H1 (cell line): ENCODE results near the gene OGFR. TPM values are rescaled to one million over a fixed set of nuclear protein-coding genes. Genes with fewer than 3 reads are reported as not detected.
A peak's percentile ranks its signal among the peaks of the same experiment; 100 is the strongest.

Experiments used
- CHD2 ChIP-seq: IDR thresholded peaks from 2 replicates; pipeline ENCODE4 v1.6.1; 2012; ENCODE audit warnings: low read length, improper control_type of control experiment
- E2F6 ChIP-seq: IDR thresholded peaks from 2 replicates; pipeline ENCODE4 v1.6.1; 2012; ENCODE audit warnings: inconsistent platforms
- GABPA ChIP-seq: IDR thresholded peaks from 2 replicates; pipeline ENCODE4 v1.6.1; 2011; ENCODE audit warnings: mild to moderate bottlenecking, low read length, moderate library complexity, borderline replicate concordance; ENCODE audit not compliant: insufficient read depth
- GTF2F1 ChIP-seq: IDR thresholded peaks from 2 replicates; pipeline ENCODE4 v1.6.1; 2012; ENCODE audit warnings: low read depth, low read length, improper control_type of control experiment, borderline replicate concordance
- POLR2A ChIP-seq, 2 experiments: IDR thresholded peaks; 1 replicate in 1 of 2; 2 replicates in 1 of 2; pipeline ENCODE4 v1.6.1; 2011; ENCODE audit warnings: low read depth in 2 of 2, low read length in 2 of 2, mild to moderate bottlenecking in 2 of 2; ENCODE audit errors: control extremely low read depth in 1 of 2
- RAD21 ChIP-seq, 2 experiments: IDR thresholded peaks in 1 of 2; conservative IDR thresholded peaks in 1 of 2; 2 replicates each; pipeline ENCODE4 v1.6.1; 2011; ENCODE audit warnings: low read depth in 2 of 2, low read length in 2 of 2, improper control_type of control experiment in 1 of 2, inconsistent platforms in 1 of 2, mild to moderate bottlenecking in 1 of 2, moderate library complexity in 1 of 2
- SP1 ChIP-seq: IDR thresholded peaks from 2 replicates; pipeline ENCODE4 v1.6.1; 2011; ENCODE audit warnings: low read depth, low read length
- TBP ChIP-seq: IDR thresholded peaks from 2 replicates; pipeline ENCODE4 v1.6.1; 2011; ENCODE audit warnings: low read depth, low read length, improper control_type of control experiment
- TCF12 ChIP-seq: IDR thresholded peaks from 2 replicates; pipeline ENCODE4 v1.6.1; 2011; ENCODE audit warnings: low read depth, mild to moderate bottlenecking, low read length
- YY1 ChIP-seq: IDR thresholded peaks from 2 replicates; pipeline ENCODE4 v1.6.1; 2011; ENCODE audit warnings: low read depth, mild to moderate bottlenecking, low read length
- polyA plus RNA-seq, 7 experiments: library from polyadenylated mRNA; depleted of rRNA in 3 of 7; stranded (reverse) in 5 of 7; unstranded in 2 of 7; fragments of >200 nt in 5 of 7; fragments of 200-250 nt in 2 of 7; gene quantifications; 1 replicate in 5 of 7; 2 replicates in 1 of 7; 4 replicates in 1 of 7; pipeline versions ENCODE4 v1.2.1 to v1.2.3, GENCODE V29; 2011 to 2013; ENCODE audit warnings: missing spikeins in 2 of 7, mixed read lengths in 2 of 7
- total RNA-seq: library from RNA; stranded (reverse); fragmentation: NEBNext Ultra II Directional; extraction: Animal tissue kit (Norgen Biotek cat#: 25700); gene quantifications from 2 replicates; pipeline ENCODE4 v1.2.1, GENCODE V29; 2021

OGFR gene
- total and polyA plus RNA-seq, 2 of the 8 experiments (the other 6 are each of a cell fraction or from before 2014, with no cell fraction given): 13.9 to 25.1 TPM

- TF ChIP-seq GABPA (peak; percentile 76; the same call in 1 of the 2 replicates), YY1 (peak; percentile 53), POLR2A (IDR thresholded peaks at IDR 0.05; ENCODE audit: control extremely low read depth in 1 of 2, low read depth in 2 of 2, low read length in 2 of 2) (no peak), TBP (peak; percentile 63; the same call in 1 of the 2 replicates), E2F6 (peak; percentile 85), RAD21 (IDR thresholded peaks at IDR 0.05 in 1 of 2, conservative IDR thresholded peaks at IDR 0.05 in 1 of 2; ENCODE audit: low read depth in 2 of 2, low read length in 2 of 2) (peak; percentile 97 to 99), CHD2 (0 out of 2 replicates have a peak, but pooled peaks have one; percentile 41), TCF12 (no peak), GTF2F1 (no peak), SP1 (0 out of 2 replicates have a peak, but pooled peaks have one; percentile 46)
Measured at GRCh38 chr20:62791301-62792181, 13.1 kb upstream of the OGFR start (continued).
